HG02571 (cell line): ENCODE measurements around the gene KASH5.

Experiments used
- ATAC-seq: cut with Tn5 transposase; IDR thresholded peaks from one replicate; pipeline ENCODE4 v1.9.1; 2021; ENCODE audit warnings: mild to moderate bottlenecking, moderate library complexity; ENCODE audit not compliant: unreplicated experiment

Gene KASH5

DNA sequence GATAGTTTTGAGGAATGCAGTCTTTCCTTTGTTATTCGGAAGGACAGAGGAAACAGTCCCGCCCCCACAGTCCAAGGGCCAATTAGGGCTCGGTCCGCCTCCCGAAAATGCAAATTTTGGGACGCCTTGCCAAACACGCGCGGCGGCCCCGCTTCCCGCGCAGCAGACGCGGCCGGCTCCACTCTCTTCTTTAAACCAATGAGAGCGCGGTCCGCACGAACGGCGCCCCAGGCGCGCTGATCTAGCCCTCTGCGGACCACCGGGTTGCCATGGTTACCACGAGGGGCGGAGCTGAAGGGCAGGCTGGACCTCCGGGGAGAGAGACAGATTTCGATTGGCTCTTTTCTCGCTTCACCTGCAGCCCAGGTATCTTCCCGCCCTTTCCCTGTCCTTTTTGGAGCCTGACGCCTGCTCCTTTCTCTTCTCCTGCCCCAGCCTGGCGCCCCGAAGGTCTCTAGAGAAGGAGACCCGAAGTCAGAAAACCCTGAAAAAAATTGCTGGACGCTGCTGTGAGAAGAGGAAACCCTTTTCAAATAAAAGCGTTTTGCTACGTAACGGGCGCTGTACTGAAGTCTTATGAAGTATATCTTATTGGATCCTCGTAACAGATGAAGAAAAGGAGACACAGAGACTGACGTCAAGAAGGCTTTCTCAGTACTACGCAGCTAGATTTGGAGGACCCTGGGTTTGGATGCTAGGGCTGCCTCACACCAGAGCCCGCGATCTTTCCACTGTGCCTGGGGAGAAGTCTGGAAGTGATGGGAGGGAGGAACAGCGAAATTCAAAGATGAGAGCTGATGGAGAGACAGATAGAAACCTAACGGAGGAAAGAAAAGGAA, 33.2 kb downstream of the KASH5 start:
- ATAC-seq = no peak

DNA sequence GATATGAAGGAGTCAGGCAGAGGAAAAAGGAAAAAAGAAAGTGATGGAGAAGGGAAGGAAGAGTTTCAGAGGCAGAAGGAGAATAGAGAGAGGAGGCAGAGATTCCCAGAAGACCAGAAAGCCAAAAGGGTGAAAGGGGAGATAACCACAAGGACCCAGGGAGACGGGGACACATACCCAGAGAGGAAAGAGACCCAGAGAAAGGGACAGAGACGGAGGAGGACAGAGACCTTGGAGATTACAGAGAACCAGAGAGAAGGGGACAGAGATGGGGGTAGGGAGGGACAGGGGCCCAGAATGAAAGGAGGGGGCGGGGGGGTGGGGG, 33.8 kb downstream of the KASH5 start:
- no peak for ATAC-seq

DNA sequence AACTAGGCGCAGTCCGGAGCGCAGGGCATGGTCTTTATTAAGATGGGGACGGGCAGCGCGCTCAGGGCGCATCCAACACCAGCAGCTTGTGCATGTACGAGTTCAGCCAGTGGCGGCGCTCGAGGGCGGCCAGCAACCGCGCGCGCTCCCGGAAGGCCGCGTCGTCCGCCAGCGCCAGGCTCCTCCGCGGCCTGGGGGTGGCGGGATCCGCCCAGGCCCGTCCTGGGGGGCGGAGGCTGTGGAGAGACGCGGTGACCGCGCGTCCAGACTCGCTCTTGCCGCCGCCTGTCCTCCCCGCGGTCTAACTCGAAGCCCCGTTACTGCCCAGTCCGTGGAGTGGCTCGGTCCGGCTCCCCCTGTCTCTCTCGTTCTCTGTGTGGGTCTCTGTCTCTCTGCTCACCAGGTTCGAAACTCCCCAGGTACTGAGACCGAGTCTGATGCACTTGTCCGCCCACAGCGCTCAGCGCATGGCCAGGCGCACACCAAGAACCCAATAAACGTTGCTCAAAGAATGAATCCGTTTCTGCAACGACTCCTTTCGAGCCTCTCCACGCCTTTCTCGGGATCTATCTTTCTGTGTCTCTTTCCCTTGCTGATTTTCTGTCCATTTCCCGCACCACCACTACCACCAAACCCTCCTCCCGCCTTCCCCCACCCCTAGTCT, 34.5 kb downstream of the KASH5 start:
- no peak for ATAC-seq

DNA sequence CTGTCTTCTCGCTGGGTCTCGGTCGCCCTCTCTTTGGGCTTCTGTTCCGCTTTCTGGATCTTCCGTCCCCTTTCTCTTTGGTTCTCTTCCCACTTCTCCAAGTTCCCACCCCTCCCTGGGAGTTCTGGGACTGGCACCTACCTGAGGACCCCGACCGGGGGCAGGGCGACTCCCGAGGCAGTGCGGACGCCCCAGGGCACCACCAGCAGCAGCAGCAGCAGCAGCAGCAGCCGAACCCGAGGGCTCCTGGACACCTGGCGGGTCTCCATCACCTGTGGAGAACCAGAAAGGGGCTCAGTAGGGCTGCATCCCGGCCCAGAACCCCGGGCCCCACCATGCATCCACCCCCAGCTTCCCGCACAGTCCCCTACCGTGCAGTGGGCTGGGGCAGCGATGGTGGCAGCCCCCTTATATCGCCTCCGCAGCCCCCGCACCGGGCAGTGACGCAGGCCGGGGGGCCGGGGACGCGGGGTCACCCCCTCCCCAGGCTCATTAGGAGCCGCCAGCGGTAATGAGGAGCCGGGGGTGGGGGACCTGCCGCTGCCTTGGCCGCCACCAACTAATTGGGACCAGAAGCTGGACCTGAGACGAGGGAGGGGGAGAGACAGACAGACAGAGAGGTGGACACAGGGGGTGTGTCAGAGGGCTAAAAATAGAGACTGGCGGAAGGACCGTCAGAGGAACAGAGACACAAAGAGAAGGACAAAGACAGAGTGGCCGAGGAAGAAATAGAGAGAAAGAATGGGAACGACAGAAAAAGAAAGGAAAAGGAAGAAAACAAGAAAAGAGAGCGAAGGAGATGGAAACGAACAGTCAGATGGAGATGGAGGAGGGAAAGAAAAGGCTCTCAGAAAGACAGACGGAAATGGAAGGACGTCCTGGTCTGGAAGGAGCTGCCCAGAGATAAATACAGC, 35.3 kb downstream of the KASH5 start, which contains the start of gene PTH2:
PTH2 (minus strand) TSS at position 371 of the 914 bp plus-strand sequence; CDS start at position 269, 102 bp downstream.
- no peak for ATAC-seq

DNA sequence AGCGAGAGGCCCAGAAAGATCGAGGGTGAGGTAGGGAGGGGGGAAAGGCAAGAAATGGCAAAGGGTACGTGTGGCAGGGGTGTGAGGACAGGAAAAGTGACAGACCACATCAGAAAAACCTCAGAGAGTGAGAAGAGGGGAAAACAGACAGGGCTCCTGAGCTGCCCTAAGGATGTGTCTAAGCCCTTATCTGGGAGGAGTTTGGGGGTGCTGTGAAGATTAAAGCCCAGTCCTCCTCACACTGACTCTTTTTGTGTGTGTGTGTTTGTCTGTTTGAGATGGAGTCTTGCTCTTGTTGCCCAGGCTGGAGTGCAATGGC, 35.9 kb downstream of the KASH5 start:
- ATAC-seq = no peak

DNA sequence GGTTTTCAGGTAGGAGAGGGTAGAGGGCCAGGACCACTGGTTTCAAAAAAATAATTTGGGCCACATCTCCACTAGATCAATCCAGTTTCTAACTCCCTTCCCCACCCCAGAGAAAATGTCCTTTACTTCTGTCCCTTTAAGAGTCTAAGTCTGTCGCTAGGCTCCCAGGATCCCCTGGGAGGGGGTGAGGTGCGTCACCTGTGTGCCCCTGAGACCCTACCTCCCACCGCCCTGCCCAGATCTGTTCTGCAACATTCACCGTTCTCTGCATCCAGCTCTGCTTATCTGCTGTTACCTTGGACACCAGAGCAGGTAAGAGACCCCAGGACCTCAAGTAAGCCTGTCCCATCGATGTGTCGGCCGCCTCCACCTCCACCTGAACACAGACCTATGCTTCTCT, 37.1 kb downstream of the KASH5 start, which contains the start of gene GFY:
GFY (plus strand) TSS at position 211 of the 400 bp plus-strand sequence. CDS start 1,043 bp downstream, outside the sequence.
- ATAC-seq = no peak

DNA sequence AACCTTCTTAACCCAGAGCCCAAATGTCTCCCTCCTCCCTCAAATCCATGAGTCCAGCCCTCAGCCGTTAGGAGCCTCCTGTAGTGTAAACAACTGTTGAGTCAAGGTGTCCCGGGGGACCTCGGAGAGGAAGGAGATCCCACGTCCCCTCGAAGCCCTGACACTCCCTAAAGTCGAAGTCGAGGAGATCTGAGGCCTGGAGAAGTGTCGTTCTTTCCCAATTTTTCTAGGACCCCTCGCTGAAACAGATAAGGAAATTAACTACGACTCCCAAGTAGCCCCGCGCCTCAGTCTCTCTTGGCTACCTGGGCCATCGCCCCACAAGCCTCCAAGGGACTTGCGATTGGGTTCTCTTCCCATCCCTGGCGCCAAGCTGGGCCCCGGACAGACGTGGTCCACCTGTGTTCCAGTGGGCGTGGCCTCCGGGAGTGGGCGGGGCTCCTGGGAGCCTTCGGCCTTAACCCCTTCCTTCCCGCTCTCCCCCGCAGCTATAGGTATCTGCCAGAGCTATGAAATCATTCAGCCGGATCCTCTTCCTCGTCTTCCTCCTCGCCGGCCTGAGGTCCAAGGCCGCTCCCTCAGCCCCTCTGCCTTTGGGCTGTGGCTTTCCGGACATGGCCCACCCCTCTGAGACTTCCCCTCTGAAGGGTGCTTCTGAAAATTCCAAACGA, 38.0 kb downstream of the KASH5 start:
- ATAC-seq = no peak

DNA sequence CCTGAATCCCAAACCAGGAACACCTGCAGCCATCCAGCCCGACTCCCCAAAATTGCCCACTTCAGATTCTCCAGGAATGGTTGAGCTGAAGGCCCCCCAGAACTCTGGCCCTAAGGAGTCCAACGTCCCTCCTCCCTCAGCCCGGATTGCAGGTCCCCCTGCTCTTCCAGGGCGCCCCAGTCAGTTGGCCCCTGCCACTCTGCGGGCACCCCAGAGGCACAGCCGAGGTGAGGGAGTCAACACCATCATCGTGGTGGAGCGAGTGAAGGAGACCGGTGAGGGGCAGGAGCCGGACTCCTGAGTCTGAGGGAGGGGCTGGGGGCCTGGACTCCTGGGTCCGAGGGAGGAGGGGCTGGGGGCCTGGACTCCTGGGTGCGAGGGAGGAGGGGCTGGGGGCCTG, 39.3 kb downstream of the KASH5 start:
- no peak for ATAC-seq

DNA sequence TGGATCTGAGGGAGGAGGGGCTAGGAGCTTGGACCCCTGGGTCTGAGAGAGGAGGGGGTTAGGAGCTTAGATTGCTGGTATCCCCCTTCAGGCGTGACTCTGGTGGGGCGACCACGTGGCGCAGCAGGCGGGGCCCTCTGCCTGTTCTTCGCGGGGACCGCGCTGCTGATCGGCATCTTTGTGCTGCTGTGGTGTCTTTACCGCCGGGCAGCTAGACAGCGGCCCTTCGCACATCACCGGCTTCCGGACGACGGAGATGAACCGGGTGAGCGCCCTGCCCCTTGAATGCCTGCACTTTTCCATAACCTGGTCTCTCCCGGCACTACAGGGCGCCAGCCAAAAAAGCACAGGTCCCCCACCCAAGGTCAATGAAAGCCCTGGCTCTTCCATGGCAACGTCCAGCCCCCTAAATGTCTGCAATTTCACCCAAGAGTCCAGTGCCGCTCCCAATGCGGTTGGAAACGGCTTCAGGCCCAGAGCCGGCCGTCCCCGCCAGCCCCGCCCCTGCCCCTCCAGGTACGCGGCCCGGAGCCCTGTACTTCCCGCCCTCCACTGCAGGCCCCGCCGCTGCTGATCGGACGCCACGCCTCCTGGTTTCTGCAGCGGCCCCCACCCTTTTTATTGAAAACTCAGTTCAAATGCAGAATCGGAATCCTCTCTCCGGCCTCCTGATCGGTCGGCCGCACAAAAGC, 40.0 kb downstream of the KASH5 start:
- ATAC-seq = no peak

DNA sequence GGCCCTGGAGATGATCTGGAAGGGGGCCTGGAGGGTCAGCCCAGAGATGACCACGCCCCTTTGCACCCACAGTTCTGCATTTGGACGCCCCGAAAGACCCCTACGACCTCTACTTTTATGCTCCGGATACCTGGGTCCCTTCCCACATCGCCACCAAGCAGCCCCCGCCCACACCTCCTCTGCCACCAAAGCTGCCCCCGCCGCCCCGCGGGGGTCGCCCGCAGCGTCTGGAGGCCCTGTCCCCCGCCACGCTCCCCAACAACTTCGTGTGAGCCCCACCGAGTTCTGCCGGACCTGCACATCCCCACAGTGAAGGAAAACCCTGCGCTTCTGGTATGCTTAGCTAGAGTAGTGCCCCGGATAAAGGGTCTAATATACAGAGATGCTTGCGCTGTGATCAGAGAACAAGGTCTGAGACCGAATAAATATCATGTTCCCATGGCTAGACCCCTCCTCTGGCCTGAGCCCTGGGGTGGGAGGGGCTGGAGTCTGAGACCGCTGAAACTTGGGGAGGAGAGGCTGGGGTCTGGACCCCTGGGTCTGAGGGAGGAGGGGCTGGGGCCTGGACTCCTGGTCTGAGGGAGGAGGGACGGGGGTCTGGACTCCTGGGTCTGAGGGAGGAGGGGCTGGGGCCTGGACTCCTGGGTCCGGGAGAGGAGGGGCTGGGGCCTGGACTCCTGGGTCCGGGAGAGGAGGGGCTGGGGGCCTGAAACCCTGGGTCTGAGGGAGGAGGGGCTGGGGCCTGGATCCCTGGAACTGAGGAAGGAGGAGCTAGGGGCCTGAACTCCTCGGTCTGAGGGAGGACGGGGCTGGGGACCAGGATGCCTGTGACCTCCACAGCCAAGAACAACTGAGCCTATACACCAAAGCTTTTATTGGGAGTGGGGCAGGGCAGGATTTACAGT, 40.8 kb downstream of the KASH5 start:
- no peak for ATAC-seq

DNA sequence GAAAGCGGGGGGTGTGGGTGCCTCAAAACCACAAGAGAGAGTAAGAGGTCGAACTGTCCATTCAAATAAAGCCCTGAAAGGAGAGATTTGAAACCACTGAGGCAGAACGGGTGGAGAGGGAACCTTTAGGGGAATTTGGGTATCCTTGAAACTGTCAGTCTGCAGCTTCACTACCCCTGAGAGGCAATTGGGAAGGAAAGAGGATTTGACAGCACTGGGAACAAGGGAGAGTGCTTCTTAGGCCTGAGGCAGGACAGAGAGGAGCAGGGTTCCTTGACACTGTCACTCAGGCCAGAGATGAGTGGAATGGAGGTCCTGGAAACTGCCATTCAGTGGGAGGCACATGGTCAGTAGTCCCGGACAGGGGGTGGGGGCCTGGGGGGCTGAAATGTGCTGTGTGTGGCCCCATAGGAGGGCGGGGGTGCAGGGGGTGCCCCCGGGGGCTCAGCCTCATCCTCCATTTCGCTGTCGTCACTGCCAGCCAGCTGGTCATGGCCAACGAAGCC, 42.2 kb downstream of the KASH5 start:
- no peak for ATAC-seq

DNA sequence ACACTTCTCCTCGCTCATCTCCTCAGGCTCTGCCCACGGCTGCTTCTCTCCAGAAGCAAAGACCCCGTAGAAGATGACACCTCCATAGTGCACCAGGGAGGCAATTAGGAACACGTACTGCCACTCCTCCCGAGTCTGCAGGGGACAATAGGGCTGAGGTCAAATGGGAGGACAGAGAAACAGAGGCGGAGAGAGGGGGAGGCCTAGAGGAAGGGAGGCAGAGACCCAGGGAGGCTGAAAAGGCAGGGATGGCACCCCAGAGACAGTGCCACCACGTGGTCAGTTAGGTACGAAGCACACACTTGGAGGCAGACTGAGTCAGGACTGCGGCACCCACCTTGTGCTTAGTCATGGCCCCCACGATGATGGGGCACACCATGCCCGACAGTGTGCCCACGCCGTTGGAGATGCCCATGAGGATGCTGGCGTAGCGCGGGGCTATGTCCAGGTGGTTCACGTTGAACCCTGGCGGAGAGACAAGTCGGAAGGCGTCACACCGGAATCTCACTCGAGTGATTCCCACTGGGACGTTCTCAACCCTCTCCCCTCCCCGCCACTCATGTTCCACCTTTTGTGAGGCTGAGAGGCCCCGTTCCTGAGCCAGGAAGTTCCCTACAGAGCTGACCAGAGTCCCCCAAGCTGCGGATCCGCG, 42.8 kb downstream of the KASH5 start:
- no peak for ATAC-seq

DNA sequence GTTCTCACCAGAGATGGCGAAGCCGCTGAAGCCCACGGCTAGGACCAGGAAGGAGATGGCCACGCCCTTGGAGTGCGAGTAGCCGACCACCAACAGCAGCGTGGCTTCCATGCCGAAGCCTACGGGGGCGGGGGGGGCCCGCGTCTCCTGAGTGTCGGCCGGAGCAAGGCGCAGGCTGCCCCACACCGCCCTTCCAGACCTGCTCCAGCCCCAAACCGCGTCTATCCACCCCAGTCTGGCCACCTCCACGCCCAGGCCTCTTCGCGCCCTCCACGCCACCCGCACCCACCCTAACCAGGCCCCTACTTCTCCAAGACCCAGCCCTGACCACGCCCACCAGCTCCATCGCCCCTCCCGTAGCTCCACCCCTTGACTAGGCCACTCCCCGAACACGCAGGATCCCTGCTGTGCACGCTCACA, 43.3 kb downstream of the KASH5 start:
- no peak for ATAC-seq

DNA sequence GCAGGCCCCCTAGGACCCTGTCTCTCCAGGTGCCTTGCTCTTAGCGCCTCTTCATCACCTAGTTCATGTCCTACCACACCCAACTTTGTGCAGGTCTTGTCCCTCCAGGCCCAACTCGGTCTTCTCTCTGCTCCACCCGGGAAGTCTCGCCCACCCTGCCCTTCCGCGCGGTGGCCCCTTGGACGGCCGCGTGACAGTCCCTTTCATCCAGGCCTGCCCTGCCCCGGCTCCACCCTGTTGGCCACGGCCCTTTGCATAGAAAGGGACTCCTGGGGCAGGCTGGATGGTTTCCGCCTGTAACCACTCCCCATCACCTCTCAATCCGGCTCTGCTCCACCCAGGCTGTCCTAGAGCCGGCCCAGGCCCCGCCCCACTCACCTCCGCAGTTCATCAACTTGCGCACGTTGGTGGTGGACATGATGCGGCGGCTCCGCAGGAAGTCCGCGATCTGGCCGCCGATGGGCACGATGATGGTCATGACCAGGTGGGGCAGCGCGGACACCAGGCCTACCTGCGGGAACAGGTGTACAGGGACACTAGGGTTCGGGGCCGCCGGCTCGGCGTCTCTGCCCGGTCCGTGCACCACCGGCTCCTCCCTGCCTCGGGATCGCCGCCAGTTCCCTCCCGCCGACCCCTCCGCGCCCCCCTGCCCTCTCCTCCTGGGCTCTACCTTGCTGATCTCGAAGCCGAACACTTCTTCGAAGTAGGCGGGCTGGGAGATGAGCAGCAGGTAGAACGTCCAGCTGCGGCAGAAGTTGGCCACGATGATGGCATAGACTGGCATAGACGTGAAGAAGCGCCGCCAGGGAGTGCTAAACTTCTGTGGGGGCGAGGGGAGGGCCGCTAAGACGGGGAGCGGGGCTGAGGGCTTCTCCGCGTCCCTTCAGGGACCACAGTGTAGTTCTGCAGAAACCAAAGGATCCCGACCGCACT, 44.4 kb downstream of the KASH5 start:
- no peak for ATAC-seq

DNA sequence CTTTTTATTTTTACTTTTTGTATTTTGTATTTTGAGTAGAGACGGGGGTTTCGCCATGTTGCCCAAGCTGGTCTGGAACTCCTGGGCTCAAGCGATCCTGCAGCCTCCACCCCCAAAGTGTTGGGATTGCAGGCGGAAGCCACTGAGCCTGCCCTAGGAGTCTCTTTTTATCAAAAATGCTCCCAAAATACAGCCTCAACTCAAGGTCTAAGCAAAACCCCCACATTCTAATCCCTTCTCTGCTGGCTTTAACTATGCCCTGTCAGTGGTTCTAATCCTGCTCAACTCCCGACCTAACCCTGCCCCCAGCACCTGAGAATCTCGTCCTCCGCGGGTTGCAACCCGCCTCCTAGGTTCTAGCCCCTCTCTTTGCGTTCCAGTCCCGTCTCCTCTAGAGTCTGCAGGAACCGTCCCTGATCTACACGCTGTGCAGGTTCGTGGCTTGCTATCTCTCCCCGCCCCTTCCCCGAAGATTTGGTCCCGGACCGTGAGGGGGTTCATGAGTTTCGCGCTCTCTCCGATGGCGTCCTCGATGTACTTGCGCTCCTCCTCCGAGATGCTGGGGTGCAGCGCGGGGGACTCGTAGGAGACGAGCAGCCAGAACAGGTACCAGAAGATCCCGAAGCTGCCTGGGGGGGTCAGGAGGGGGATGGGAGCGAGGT, 45.3 kb downstream of the KASH5 start:
- no peak for ATAC-seq

DNA sequence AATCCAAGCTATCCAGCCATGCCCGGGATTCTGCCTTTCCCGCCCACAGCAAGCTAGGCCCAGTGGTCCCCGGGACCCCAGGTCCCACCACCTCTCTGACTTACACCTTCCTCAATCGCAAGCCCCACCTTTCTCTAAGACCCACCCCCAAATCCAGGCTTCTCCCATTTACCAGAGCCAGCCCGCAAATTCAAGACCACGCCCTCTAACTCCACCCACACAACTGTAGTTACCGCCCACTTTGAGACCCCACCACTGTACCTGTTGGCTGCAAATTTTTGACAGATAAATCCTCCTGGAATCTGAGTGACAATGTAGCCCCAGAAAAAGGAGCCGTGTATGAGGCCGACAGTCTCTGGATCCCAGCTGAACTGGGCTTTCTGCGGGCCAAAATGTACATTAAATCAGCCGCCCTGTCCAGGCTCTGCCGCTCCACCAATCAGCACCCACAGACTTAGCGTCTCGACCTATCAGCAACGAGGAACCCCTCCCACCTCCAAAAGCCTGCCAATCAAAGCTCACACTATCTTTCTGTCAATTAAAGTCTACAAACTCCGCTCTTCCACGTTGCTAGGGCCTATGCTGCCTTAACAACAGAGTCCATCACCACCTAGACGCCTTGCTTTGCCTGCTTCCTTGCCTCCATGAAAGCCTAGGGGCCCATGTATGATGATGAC, 47.0 kb downstream of the KASH5 start:
- no peak for ATAC-seq
